Testis (tissue), 3 donors: ENCODE data around the gene KLHL6. TPM values are rescaled to one million over a fixed set of nuclear protein-coding genes. Genes with fewer than 3 reads are reported as not detected.
"Not testable (repeated sequence)": the region's sequence is repeated elsewhere in the genome, so short reads cannot be mapped to it uniquely, and the experiment has no call there.

Experiments
- DNase-seq: peaks from one replicate; pipeline ENCODE4 v3.0.0-alpha.2; 2019
- H3K27ac ChIP-seq, 2 donors: fragments of 200-600 bp; sonication (generic); one replicate each; pipeline ENCODE4 v1.5.1; 2019
- H3K27me3 ChIP-seq: fragments of 200-600 bp; sonication (generic); one replicate; pipeline ENCODE4 v1.5.1; 2019
- H3K36me3 ChIP-seq: fragments of 200-600 bp; sonication (generic); one replicate; pipeline ENCODE4 v1.5.1; 2017; ENCODE audit warnings: low read depth; ENCODE audit errors: missing control alignments
- H3K4me1 ChIP-seq: fragments of 200-600 bp; sonication (generic); one replicate; pipeline ENCODE4 v1.5.1; 2019
- H3K4me3 ChIP-seq, 2 donors: fragments of 200-600 bp; sonication (generic); one replicate each; pipeline ENCODE4 v1.5.1; 2017 to 2019
- H3K9me3 ChIP-seq: fragments of 200-600 bp; sonication (generic); one replicate; pipeline ENCODE4 v1.5.1; 2017
- CTCF ChIP-seq, 3 experiments: fragments of 450-650 bp in 2 of 3; fragments of 200-600 bp in 1 of 3; sonication (generic) in 1 of 3; IDR thresholded peaks; one replicate each; pipeline ENCODE4 v1.5.1; 2016 to 2019; ENCODE audit warnings: antibody characterized with exemption in 3 of 3, mild to moderate bottlenecking in 2 of 3, moderate library complexity in 1 of 3
- POLR2A ChIP-seq: fragments of 450-650 bp; IDR thresholded peaks from one replicate; pipeline ENCODE4 v1.6.1; 2017; ENCODE audit warnings: antibody characterized with exemption, mild to moderate bottlenecking, moderate library complexity
- WGBS, 2 donors: methylation state at CpG; one replicate each; pipeline ENCODE4 v1.1.5; 2018; 5-methylcytosine and 5-hydroxymethylcytosine counted together
- intact Hi-C: fragments of 100-400 bp; cut with DNase I; formaldehyde crosslinking; loops from one replicate; pipeline ENCODE4 v1.15.1; 2023; ENCODE audit warnings: low total_unique reads
- polyA plus RNA-seq: library from polyadenylated mRNA; stranded (reverse); fragments of 350-450 nt; fragmentation: Illumina TruSeq; extraction: RNeasy Lipid Tissue Mini Kit (QIAGEN cat#74804); gene quantifications from one replicate; pipeline ENCODE4 v1.2.3, GENCODE V29; 2014; ENCODE audit warnings: low read depth, low replicate concordance; ENCODE audit not compliant: insufficient read depth
- total RNA-seq, 2 donors: library from RNA; depleted of rRNA; stranded (reverse); fragments of >200 nt; gene quantifications; one replicate each; pipeline ENCODE4 v1.2.3, GENCODE V29; 2016

Gene KLHL6
- total and polyA plus RNA-seq, 3 donors from 2014 or later: 0.55 to 1.5 (median 1.4) TPM

DNA sequence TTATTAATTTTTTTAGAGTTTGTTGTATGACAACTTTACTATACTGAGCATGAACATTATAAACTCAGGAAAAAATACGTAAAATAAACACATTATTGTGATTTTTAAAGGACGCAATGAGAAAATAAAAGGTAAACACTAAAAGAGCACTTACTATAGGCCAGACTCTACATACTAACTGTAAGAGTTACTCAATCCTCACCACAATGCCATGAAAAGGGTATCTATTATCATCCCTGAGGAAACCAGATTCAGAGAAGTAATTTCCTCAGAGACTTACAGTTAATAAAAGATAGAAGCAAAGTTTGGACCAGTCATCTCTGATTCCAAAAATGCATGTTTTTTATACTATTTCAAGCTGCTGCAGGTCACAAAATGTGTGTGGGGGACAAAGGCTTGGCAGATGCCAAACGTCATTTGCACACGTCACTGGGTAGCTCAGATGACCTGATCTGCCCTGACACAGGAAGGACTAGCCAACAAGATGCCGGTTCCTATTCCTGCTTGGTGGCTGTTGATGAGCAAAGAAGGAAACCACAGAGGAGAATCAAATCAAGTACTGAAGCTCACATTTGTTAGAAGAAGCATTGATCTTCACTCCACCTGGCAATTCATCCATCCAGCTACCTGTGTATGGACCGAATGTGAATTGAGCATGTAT is 42.3 kb downstream of the KLHL6 start:
- H3K27ac ChIP-seq: no peak overlapping the region
- TF ChIP-seq CTCF (IDR thresholded peaks at IDR 0.05): no peak
- TF ChIP-seq POLR2A: no peak
- peaks cover 13% of the 10 kb centered on the region for H3K4me1 ChIP-seq
- H3K4me3 ChIP-seq: no peak overlapping the region
- 82 to 86% methylated on average over 6 of the region's 6 CpGs for WGBS, 2 donors
- H3K9me3 ChIP-seq: no peaks in the 10 kb centered on the region
- H3K36me3 ChIP-seq: no peaks in the 10 kb centered on the region
- intact Hi-C loops: no loop called here
- no peak for DNase-seq
- no peaks in the 10 kb centered on the region for H3K27me3 ChIP-seq

GRCh38 chr3:183511286-183512131 is 44.0 kb downstream of the KLHL6 start:
- DNase-seq: peak; percentile 40
- peaks cover 13% of the 10 kb centered on the region for H3K4me1 ChIP-seq
- H3K9me3 ChIP-seq, intact Hi-C loops, H3K4me3 ChIP-seq, H3K36me3 ChIP-seq, H3K27me3 ChIP-seq: not testable (repeated sequence)
- peak overlapping the region in 1 of 2 donors; percentile 15 for H3K27ac ChIP-seq
- WGBS, 2 donors: 47 to 54% methylated on average over 14 of the region's 14 CpGs

DNA sequence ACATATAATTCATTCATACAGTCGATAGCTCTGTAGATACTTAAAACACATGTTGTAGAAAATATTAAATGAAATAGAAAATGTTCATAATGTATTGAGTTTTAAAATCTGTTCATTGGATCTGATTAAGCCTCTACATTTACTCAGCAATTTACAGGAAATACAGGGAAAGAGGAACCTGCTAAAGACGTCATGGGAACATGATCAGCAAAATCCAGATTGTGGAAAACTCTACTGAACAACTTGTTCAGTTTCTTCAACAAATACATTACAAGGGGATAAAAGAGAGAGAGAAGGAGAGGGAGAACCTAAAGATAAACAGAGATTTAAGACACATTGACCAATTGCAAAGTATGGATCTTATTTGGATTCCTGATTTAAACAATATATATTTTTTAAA is 46.7 kb downstream of the KLHL6 start:
- DNase-seq: no peak
- TF ChIP-seq POLR2A: no peak
- no peak for TF ChIP-seq CTCF (IDR thresholded peaks at IDR 0.05)
- Histone ChIP-seq H3K36me3 (no peaks in the 10 kb centered on the region), H3K4me1 (peaks cover 13% of the 10 kb centered on the region), H3K9me3 (no peaks in the 10 kb centered on the region), H3K27me3 (no peaks in the 10 kb centered on the region), H3K4me3 (no peak overlapping the region), H3K27ac (no peak overlapping the region)
- WGBS, 2 donors: 87 to 89% methylated on average over 2 of the region's 2 CpGs
- intact Hi-C loops: no loop called here

GRCh38 chr3:183507551-183507950 is 48.0 kb downstream of the KLHL6 start:
- H3K4me1 ChIP-seq: peaks cover 13% of the 10 kb centered on the region
- no peaks in the 10 kb centered on the region for H3K9me3 ChIP-seq
- H3K27me3 ChIP-seq: no peaks in the 10 kb centered on the region
- no peaks in the 10 kb centered on the region for H3K36me3 ChIP-seq
- no peak overlapping the region for H3K4me3 ChIP-seq
- intact Hi-C loops: no loop called here
- WGBS, 2 donors: 87 to 95% methylated on average over 9 to 11 of the region's 11 CpGs
- no peak overlapping the region for H3K27ac ChIP-seq
- TF ChIP-seq POLR2A (no peak), CTCF (IDR thresholded peaks at IDR 0.05) (no peak)
- DNase-seq: no peak

DNA sequence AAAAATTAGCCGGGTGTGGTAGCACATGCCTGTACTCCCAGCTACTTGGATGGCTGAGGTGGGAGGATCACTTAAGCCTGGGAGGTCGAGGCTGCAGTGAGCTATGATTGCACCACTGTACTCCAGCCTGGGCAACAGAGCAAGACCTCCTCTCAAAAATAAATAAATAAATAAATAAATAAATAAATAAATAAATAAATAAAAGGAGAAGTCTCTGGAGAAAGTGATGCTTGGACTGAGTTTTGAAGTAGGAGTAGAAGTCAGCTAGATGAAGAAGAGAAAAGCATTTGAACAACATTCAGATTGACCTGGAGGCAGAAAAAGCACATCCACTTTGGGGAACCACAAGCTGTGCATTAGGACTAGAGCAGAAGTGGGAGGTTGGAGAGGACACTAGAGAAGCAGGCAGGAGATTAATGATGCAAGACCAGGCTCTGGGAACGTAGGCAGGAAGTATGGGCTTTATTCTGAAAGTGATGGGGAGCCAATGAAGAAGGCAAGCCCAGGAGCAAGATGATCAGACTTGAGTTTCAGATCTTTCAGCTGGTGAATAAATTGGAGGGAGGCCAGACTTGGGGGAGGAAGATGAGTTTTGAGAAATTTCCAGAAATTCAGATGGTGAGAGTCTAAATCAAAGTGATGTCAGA is 48.7 kb downstream of the KLHL6 start:
- WGBS, 2 donors: 82 to 90% methylated on average over 3 of the region's 3 CpGs

More for the DNA sequence above, 48.7 kb downstream of the KLHL6 start:
- H3K4me1 ChIP-seq: peaks cover 8% of the 10 kb centered on the region
- TF ChIP-seq POLR2A (no peak), CTCF (IDR thresholded peaks at IDR 0.05) (no peak)
- no peak overlapping the region for H3K4me3 ChIP-seq
- no peaks in the 10 kb centered on the region for H3K27me3 ChIP-seq
- no peak overlapping the region for H3K27ac ChIP-seq
- DNase-seq: no peak
- H3K9me3 ChIP-seq: no peaks in the 10 kb centered on the region
- intact Hi-C loops: no loop called here
- no peaks in the 10 kb centered on the region for H3K36me3 ChIP-seq
